Upper lobe of left lung (tissue), 4 donors: ENCODE data around the gene PILRB.
"Not testable (repeated sequence)": the region's sequence is repeated elsewhere in the genome, so short reads cannot be mapped to it uniquely, and the experiment has no call there.

ENCODE experiments used
- EP300 ChIP-seq, 4 donors: sonication (generic); formaldehyde crosslinking; IDR thresholded peaks; one replicate each; pipeline ENCODE4 v1.5.1; 2017; ENCODE audit warnings: antibody characterized with exemption in 4 of 4, control low read depth in 2 of 4
- POLR2A ChIP-seq, 4 donors: fragments of 450-650 bp; IDR thresholded peaks; one replicate each; pipeline ENCODE4 v1.5.1; 2016 to 2017; ENCODE audit warnings: antibody characterized with exemption in 4 of 4, mild to moderate bottlenecking in 2 of 4
- POLR2AphosphoS5 ChIP-seq, 2 donors: sonication (generic); formaldehyde crosslinking; IDR thresholded peaks; one replicate each; pipeline ENCODE4 v1.5.1; 2017; ENCODE audit warnings: antibody characterized with exemption in 2 of 2
- TF ChIP-seq, protein P1 (sequence below), 6 experiments: fragments of 450-650 bp in 4 of 6; fragments of 200-600 bp in 2 of 6; sonication (generic) in 2 of 6; IDR thresholded peaks; one replicate each; pipeline ENCODE4 v1.5.1; 2016 to 2019; ENCODE audit warnings: antibody characterized with exemption in 6 of 6

DNA sequence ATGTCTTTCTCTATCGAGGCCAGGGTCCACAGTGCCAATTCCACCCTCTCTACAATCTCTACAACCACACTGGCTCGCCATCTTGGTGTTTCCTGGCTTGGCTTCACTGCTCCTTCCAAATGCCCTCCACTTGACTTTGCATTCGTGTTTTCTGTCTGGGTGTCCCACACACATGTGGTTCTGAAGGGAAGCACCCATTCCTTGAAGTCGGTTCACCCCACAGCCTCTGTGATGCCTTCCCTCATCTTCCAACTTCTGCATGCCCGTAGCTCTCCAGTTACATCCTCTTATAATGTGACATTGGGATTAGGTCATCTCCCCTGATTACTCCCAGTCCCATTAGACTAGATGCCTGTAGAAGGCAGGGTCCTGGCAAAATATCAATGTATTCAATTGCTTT is 39.6 kb upstream of the PILRB start:
- not testable (repeated sequence) for TF ChIP-seq POLR2A, EP300, POLR2AphosphoS5 (IDR thresholded peaks at IDR 0.05)
- TF ChIP-seq, protein P1, sequence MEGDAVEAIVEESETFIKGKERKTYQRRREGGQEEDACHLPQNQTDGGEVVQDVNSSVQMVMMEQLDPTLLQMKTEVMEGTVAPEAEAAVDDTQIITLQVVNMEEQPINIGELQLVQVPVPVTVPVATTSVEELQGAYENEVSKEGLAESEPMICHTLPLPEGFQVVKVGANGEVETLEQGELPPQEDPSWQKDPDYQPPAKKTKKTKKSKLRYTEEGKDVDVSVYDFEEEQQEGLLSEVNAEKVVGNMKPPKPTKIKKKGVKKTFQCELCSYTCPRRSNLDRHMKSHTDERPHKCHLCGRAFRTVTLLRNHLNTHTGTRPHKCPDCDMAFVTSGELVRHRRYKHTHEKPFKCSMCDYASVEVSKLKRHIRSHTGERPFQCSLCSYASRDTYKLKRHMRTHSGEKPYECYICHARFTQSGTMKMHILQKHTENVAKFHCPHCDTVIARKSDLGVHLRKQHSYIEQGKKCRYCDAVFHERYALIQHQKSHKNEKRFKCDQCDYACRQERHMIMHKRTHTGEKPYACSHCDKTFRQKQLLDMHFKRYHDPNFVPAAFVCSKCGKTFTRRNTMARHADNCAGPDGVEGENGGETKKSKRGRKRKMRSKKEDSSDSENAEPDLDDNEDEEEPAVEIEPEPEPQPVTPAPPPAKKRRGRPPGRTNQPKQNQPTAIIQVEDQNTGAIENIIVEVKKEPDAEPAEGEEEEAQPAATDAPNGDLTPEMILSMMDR (IDR thresholded peaks at IDR 0.05), result not testable (repeated sequence)
